ENCODE measurements around the gene NCAPG. TPM values are rescaled to one million over a fixed set of nuclear protein-coding genes. Genes with fewer than 3 reads are reported as not detected.

The NCAPG gene
- polyA plus RNA-seq (2012; ENCODE audit: insufficient read length, low read depth) = 12.8 TPM

GRCh38 chr4:17810260-17811077 lies at the start of gene NCAPG, which contains the start of gene DCAF16:
Gene NCAPG, plus strand, starts transcription at chr4:17810979. Its CDS starts 99 bp downstream, at chr4:17811078.
Gene DCAF16, minus strand, starts transcription at chr4:17810757. Its CDS starts 6,616 bp downstream, at chr4:17804141.
- TF ChIP-seq REST (IDR thresholded peaks at IDR 0.05; ENCODE audit: insufficient read depth in 1 of 2, low read depth in 2 of 2, low read length in 2 of 2) = peak; percentile 5 to 53; a peak in 1 of 4 replicates
- peak; percentile 91 for TF ChIP-seq POLR2AphosphoS5 (IDR thresholded peaks at IDR 0.05; ENCODE audit: low read depth, low read length)
- peak; percentile 85 for TF ChIP-seq TAF1 (IDR thresholded peaks at IDR 0.05; ENCODE audit: borderline replicate concordance, insufficient read depth, low read length)
- TF ChIP-seq SIN3A (IDR thresholded peaks at IDR 0.05; ENCODE audit: borderline replicate concordance, insufficient read depth, low read length) = peak; percentile 95
- peak; percentile 34 for TF ChIP-seq FOXP2 (optimal IDR thresholded peaks at IDR 0.05; ENCODE audit: borderline replicate concordance, extremely low read depth, extremely low read length, insufficient read depth)

GRCh38 chr4:17761062-17761461 lies 49.7 kb upstream of the NCAPG start:
- TF ChIP-seq POLR2AphosphoS5 (IDR thresholded peaks at IDR 0.05; ENCODE audit: low read depth, low read length) = no peak
- no peak for TF ChIP-seq FOXP2 (optimal IDR thresholded peaks at IDR 0.05; ENCODE audit: borderline replicate concordance, extremely low read depth, extremely low read length, insufficient read depth)
- TF ChIP-seq SIN3A (IDR thresholded peaks at IDR 0.05; ENCODE audit: borderline replicate concordance, insufficient read depth, low read length) = no peak
- TF ChIP-seq REST (IDR thresholded peaks at IDR 0.05; ENCODE audit: insufficient read depth in 1 of 2, low read depth in 2 of 2, low read length in 2 of 2) = no peak
- TF ChIP-seq TAF1 (IDR thresholded peaks at IDR 0.05; ENCODE audit: borderline replicate concordance, insufficient read depth, low read length) = no peak

- no peak for TF ChIP-seq SIN3A (IDR thresholded peaks at IDR 0.05; ENCODE audit: borderline replicate concordance, insufficient read depth, low read length)
- no peak for TF ChIP-seq FOXP2 (optimal IDR thresholded peaks at IDR 0.05; ENCODE audit: borderline replicate concordance, extremely low read depth, extremely low read length, insufficient read depth)
- TF ChIP-seq POLR2AphosphoS5 (IDR thresholded peaks at IDR 0.05; ENCODE audit: low read depth, low read length) = no peak
- no peak for TF ChIP-seq TAF1 (IDR thresholded peaks at IDR 0.05; ENCODE audit: borderline replicate concordance, insufficient read depth, low read length)
- no peak for TF ChIP-seq REST (IDR thresholded peaks at IDR 0.05; ENCODE audit: insufficient read depth in 1 of 2, low read depth in 2 of 2, low read length in 2 of 2)
These were observed 48.1 kb upstream of the NCAPG start for GRCh38 chr4:17762726-17763125.

GRCh38 chr4:17763416-17763815 lies 47.4 kb upstream of the NCAPG start:
- TF ChIP-seq TAF1 (IDR thresholded peaks at IDR 0.05; ENCODE audit: borderline replicate concordance, insufficient read depth, low read length) = no peak
- no peak for TF ChIP-seq REST (IDR thresholded peaks at IDR 0.05; ENCODE audit: insufficient read depth in 1 of 2, low read depth in 2 of 2, low read length in 2 of 2)
- no peak for TF ChIP-seq FOXP2 (optimal IDR thresholded peaks at IDR 0.05; ENCODE audit: borderline replicate concordance, extremely low read depth, extremely low read length, insufficient read depth)
- TF ChIP-seq SIN3A (IDR thresholded peaks at IDR 0.05; ENCODE audit: borderline replicate concordance, insufficient read depth, low read length) = no peak
- no peak for TF ChIP-seq POLR2AphosphoS5 (IDR thresholded peaks at IDR 0.05; ENCODE audit: low read depth, low read length)
